Memory B cell (primary cell): Measurements from ENCODE around the gene KRT3.

Experiments used
- ATAC-seq: fragments of 150-1000 bp; cut with Tn5 transposase; 2 replicates; pipeline ENCODE4 v1.10.0; 2021; ENCODE audit warnings: low read depth, mild to moderate bottlenecking, moderate library complexity
- DNase-seq, 2 donors: peaks; one replicate each; pipeline ENCODE4 v3.0.0; 2022; ENCODE audit warnings: low spot score in 2 of 2
- H3K27ac Mint-ChIP-seq: one replicate; pipeline ENCODE4 v1.8.0; 2022; ENCODE audit warnings: mild to moderate bottlenecking, moderate library complexity, mixed read lengths
- H3K27me3 Mint-ChIP-seq: one replicate; pipeline ENCODE4 v1.8.0; 2022; ENCODE audit warnings: mixed read lengths
- H3K36me3 Mint-ChIP-seq: one replicate; pipeline ENCODE4 v1.8.0; 2022; ENCODE audit warnings: mild to moderate bottlenecking, mixed read lengths
- H3K4me1 Mint-ChIP-seq: one replicate; pipeline ENCODE4 v1.8.0; 2022; ENCODE audit warnings: mixed read lengths
- H3K4me3 Mint-ChIP-seq: one replicate; pipeline ENCODE4 v1.8.0; 2022; ENCODE audit warnings: mild to moderate bottlenecking, moderate library complexity, mixed read lengths
- H3K9me3 Mint-ChIP-seq: one replicate; pipeline ENCODE4 v1.8.0; 2022; ENCODE audit warnings: mixed read lengths

Gene KRT3

DNA sequence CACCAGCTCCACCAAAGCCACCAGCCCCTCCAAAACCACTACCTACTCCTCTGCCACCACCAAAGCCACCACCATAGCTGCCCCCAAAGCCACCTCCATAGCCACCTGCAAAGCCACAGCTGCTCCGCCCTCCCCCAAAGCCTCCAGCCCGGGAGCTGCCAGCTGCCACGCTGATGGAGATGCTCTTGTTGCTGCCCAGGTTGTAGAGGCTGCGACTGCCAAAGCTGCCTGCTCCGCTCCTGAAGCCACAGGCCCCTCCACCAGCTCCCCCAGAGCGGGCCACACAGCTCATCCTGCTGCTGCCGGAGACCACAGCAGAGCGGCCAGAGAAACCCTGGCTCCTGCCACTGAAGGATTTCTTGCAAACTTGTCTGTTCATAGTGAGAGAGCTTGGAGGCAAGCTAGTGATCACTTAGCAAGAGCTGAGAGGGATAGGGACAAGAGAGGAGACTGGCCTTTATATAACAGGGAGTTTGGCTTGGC, 19.0 kb downstream of the KRT3 start, which contains the start of gene KRT76:
Gene KRT76, minus strand, starts transcription at position 433 of the 483 bp plus-strand sequence. Its CDS starts 54 bp downstream, at position 379.
- H3K9me3 Mint-ChIP-seq = no peaks in the 10 kb centered on the region
- no peak for ATAC-seq
- H3K36me3 Mint-ChIP-seq = no peaks in the 10 kb centered on the region
- peaks cover 11% of the 10 kb centered on the region for H3K27me3 Mint-ChIP-seq
- no peak within 1 kb of the TSS for H3K27ac Mint-ChIP-seq
- no peak within 1 kb of the TSS for H3K4me3 Mint-ChIP-seq
- DNase-seq = no peak
- H3K4me1 Mint-ChIP-seq = no peaks in the 10 kb centered on the region

DNA sequence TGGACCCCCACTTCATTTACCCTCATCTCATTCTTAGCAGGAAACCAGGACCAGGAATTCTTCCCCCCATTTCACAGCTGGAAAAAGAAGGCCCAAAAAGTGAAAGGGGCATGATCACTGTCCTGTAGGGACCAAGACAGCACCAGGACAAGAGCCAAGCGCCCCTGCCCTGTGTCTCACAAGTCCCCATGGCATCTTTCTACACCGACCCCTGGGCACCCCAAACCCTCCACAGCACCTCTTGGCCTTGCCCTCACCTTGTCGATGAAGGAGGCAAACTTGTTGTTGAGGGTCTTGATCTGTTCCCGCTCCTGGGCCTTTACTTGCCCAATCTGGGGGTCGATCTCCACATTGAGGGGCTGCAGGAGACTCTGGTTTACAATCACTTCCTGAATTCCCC, 19.5 kb downstream of the KRT3 start:
- ATAC-seq = no peak
- no peaks in the 10 kb centered on the region for H3K4me1 Mint-ChIP-seq
- DNase-seq = no peak
- no peaks in the 10 kb centered on the region for H3K36me3 Mint-ChIP-seq
- no peaks in the 10 kb centered on the region for H3K9me3 Mint-ChIP-seq
- H3K4me3 Mint-ChIP-seq = no peak overlapping the region
- H3K27ac Mint-ChIP-seq = no peak overlapping the region
- peaks cover 9% of the 10 kb centered on the region for H3K27me3 Mint-ChIP-seq

DNA sequence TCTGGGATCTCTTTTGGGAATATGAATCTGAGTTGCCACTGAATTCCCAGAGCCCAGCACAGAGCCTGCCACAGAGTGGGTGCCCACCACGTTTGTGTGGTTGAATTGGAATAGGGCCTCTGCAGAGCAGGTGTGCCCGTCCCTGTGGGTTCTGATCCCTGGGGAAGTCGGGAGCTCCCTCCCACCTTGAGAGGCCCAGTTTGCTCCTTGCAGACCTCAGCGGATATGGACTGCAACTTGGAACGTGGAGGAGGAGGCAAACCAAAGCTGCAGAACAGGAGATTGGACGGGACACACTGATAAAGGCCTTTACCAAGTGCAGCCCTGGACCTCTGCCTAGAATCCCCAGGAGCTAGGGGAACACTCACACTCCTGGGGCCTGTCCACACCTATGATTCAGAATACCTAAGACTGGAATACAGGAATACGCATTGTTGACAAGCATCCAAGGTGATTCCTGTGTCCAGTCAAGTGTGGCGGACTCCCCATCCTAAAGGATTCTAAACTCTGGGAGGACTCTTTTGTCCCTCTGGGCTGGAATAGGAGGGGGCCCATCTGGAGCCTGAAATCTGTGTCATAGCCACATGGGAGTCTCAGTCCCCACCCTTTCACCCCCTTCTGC, 21.2 kb downstream of the KRT3 start:
- Mint-ChIP-seq H3K9me3 (no peaks in the 10 kb centered on the region), H3K36me3 (no peaks in the 10 kb centered on the region), H3K4me3 (no peak overlapping the region), H3K27ac (no peak overlapping the region), H3K4me1 (no peaks in the 10 kb centered on the region), H3K27me3 (peaks cover 16% of the 10 kb centered on the region)
- no peak for DNase-seq
- no peak for ATAC-seq

DNA sequence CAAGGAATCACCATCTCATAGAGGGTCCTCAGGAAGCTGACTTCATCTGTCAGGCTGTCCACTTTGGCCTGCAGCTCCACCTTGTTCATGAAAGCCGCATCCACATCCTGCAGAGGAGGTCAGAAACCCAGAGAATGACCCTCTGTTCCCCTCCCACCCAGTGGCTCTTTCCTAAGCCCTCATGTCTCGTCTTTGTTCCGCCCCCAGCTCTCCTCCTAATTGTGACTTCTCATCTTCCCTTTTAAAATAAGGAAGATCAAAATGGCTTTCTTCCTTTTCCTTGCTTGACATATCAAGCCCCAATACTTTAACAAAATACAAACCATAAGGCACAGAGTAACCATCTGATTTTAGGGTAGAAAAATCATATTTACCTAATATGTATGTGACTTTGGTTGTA, 23.1 kb downstream of the KRT3 start:
- H3K4me3 Mint-ChIP-seq = no peak overlapping the region
- H3K9me3 Mint-ChIP-seq = no peaks in the 10 kb centered on the region
- ATAC-seq (no peak), DNase-seq (no peak)
- H3K36me3 Mint-ChIP-seq = no peaks in the 10 kb centered on the region
- H3K4me1 Mint-ChIP-seq = no peaks in the 10 kb centered on the region
- H3K27me3 Mint-ChIP-seq = peaks cover 17% of the 10 kb centered on the region
- no peak overlapping the region for H3K27ac Mint-ChIP-seq

DNA sequence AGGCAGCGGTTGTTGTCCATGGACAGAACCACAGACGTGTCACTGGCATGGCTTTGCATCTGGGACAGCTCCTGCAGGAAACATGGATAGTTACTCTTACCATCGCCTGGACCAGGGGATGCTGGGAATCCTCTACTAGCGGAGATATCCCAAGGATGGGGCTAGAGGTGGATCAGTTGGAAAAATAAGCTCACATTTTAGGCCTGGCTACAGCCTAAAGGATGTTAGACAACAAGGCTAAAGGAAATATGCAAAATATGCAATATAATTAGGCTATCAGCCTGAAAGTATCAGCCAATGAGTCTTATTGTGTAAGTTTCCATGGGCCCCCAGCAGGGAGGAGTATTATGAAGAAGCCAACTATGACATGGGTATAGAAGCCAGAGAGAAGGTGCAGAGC, 23.7 kb downstream of the KRT3 start:
- peaks cover 15% of the 10 kb centered on the region for H3K27me3 Mint-ChIP-seq
- DNase-seq (no peak), ATAC-seq (no peak)
- no peak overlapping the region for H3K4me3 Mint-ChIP-seq
- H3K36me3 Mint-ChIP-seq = no peaks in the 10 kb centered on the region
- H3K4me1 Mint-ChIP-seq = no peaks in the 10 kb centered on the region
- no peak overlapping the region for H3K27ac Mint-ChIP-seq
- no peaks in the 10 kb centered on the region for H3K9me3 Mint-ChIP-seq

DNA sequence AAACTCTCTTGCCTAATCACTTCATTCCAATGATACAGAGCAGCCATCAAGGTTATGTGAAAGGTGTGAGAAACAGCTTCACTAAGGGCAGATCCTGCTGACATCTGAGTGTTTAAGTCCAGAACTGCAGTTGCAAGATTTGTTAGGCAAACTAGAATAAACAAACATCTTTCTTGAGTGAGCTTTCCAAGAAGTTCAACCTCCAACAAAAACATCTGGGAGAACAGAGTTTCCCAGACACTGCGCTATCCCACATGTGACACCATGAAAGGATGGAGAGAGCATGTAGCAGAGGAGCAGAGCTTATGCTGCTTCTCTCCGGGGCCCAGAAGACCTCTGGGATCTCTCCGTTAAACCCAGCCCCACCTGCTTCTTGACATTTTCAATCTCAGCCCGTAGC, 24.4 kb downstream of the KRT3 start:
- no peaks in the 10 kb centered on the region for H3K4me1 Mint-ChIP-seq
- H3K27me3 Mint-ChIP-seq = peaks cover 13% of the 10 kb centered on the region
- DNase-seq (no peak), ATAC-seq (no peak)
- H3K27ac Mint-ChIP-seq = no peak overlapping the region
- no peaks in the 10 kb centered on the region for H3K9me3 Mint-ChIP-seq
- H3K36me3 Mint-ChIP-seq = no peaks in the 10 kb centered on the region
- no peak overlapping the region for H3K4me3 Mint-ChIP-seq

DNA sequence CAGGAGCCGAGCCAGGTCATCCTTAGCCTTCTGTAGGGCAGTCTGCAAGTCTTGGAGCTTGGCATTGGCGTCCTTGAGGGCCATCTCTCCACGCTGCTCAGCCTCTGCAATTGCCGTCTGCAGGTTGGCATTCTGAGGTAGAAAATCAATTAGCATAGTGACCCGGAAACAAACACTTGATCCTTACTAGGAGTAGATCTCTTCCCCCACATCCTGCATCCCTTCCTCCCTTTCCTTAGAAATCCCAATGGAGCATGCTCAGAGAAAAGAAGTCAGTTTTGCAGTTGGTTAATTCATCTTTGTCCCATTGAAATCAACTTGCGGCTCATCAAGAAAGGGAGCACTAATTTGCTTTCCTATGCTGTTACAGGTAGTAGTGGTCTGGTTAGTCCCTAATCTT, 24.8 kb downstream of the KRT3 start:
- H3K9me3 Mint-ChIP-seq = no peaks in the 10 kb centered on the region
- no peaks in the 10 kb centered on the region for H3K4me1 Mint-ChIP-seq
- peaks cover 16% of the 10 kb centered on the region for H3K27me3 Mint-ChIP-seq
- no peak for ATAC-seq
- no peak overlapping the region for H3K27ac Mint-ChIP-seq
- no peaks in the 10 kb centered on the region for H3K36me3 Mint-ChIP-seq
- no peak overlapping the region for H3K4me3 Mint-ChIP-seq
- no peak for DNase-seq

DNA sequence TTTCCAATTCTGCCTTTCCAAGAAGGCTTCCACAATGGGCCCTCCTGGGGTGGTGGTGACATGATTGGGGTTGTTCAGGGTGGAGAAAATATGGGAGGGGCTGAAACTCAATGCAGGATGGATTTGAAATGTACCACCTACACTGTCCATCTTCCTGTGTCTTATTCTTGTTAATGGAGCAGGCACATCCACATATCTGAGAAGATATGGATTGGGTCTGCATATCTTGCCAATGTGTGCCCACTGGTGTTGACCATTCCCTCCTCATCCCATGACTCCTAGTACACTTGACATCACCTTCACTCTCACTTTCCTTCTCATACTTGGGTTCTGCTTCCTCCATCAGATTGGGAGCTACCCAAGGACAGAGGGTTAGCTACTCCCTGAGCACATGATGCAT, 26.0 kb downstream of the KRT3 start:
- Mint-ChIP-seq H3K36me3 (no peaks in the 10 kb centered on the region), H3K9me3 (no peaks in the 10 kb centered on the region), H3K27ac (no peak overlapping the region), H3K4me3 (no peak overlapping the region), H3K4me1 (no peaks in the 10 kb centered on the region), H3K27me3 (peaks cover 16% of the 10 kb centered on the region)
- no peak for ATAC-seq
- DNase-seq = no peak

DNA sequence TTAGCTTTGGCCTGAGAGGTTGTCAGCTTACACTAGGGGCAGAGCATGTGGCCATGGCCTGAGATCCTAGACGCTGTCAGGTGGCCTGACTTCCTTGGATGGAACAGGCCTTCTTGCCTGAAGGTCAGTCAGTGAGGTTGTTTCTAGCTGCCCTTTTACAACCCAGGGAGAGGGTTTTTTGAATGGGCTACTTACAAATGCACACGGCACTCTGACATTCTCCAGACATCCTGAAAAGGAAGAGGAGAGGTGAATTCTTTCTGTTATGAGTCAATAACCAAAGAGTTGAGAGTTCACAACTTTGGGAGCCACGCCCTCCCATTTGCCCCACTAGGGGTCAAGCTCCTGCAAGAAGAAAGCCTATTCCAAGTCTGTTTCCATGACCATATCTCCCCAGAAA, 26.6 kb downstream of the KRT3 start:
- Mint-ChIP-seq H3K27me3 (peaks cover 16% of the 10 kb centered on the region), H3K9me3 (no peaks in the 10 kb centered on the region), H3K4me1 (no peaks in the 10 kb centered on the region), H3K27ac (no peak overlapping the region), H3K36me3 (no peaks in the 10 kb centered on the region), H3K4me3 (no peak overlapping the region)
- DNase-seq = no peak
- ATAC-seq = no peak

DNA sequence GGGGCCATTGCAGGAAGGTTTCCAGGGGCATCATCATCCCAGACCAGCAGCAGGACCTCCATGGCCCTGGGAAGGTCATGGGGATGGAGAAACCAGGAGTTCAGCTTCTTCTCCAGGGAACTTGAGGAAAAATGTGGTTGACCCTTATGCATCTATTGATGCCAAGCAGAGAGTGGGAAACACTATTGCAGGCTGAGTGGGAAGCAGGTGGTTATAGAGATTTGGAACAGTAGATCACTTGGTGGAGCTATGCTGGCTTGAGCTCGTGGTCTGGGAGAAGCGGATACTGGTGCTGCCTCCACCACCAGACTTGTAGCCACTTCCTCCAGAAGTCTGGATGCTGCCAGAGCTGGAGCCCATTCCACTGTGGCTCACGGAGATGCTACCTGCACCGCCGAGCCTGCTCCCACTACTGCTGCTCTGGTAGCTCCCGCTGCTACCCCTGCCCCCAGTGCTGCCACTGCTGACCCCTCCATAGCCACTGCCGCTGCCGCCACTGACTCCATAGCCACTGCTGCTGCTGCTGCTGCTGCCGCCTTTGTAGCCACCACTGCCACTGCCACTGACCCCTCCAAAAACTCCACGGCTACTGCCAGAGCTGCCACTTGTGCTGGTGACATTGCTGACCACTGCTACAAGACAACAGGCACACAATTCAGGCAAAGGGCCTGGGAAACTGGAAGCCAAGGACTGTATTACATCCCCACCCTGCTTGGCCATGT, 27.3 kb downstream of the KRT3 start:
- Mint-ChIP-seq H3K4me3 (no peak overlapping the region), H3K27me3 (peaks cover 16% of the 10 kb centered on the region), H3K9me3 (no peaks in the 10 kb centered on the region), H3K36me3 (no peaks in the 10 kb centered on the region), H3K27ac (no peak overlapping the region), H3K4me1 (no peaks in the 10 kb centered on the region)
- DNase-seq (no peak), ATAC-seq (no peak)

DNA sequence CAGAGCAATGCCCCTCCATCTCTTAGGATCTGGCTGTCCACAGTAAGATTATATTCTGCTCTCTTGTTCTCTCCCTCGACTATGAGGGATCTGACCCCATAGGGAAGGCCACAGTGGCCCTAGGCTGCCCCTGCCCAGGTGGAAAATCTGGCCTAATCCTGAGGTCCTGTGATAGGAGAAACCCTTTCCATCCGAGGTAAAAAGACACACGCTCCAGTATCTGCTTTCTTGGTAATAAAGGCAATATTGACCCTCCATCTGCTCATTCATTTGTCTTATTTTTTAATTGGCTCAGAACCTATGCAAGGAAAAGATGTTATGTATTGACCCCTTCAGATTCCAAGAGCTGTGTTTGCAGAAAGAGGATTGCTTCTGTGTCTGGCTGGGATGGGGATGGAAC, 28.5 kb downstream of the KRT3 start:
- Mint-ChIP-seq H3K27me3 (peaks cover 16% of the 10 kb centered on the region), H3K9me3 (no peaks in the 10 kb centered on the region)

DNA sequence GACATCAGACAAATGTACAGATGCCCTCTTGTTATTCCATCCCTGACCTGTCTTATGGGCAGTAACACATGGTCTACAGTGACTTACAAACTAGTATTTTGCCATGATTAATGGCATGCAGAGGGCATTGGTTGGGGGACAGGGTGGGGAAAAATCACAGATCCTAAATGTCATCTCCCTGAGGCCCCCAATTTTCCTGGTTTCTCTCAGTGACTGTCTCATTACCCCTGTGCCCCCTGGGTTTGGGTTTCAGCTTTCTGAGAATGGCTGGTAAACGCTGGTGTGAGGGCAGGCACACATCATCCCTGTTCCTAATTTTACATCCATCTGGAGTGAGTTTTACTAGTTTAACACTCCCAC, 28.9 kb downstream of the KRT3 start:
- Mint-ChIP-seq H3K9me3 (no peaks in the 10 kb centered on the region), H3K36me3 (no peaks in the 10 kb centered on the region), H3K27ac (no peak overlapping the region), H3K4me3 (no peak overlapping the region), H3K4me1 (no peaks in the 10 kb centered on the region), H3K27me3 (peaks cover 16% of the 10 kb centered on the region)
- ATAC-seq (no peak), DNase-seq (no peak)

More for the DNA sequence above, 28.5 kb downstream of the KRT3 start:
- Mint-ChIP-seq H3K27ac (no peak overlapping the region), H3K4me1 (no peaks in the 10 kb centered on the region), H3K36me3 (no peaks in the 10 kb centered on the region), H3K4me3 (no peak overlapping the region)
- ATAC-seq (no peak), DNase-seq (no peak)

DNA sequence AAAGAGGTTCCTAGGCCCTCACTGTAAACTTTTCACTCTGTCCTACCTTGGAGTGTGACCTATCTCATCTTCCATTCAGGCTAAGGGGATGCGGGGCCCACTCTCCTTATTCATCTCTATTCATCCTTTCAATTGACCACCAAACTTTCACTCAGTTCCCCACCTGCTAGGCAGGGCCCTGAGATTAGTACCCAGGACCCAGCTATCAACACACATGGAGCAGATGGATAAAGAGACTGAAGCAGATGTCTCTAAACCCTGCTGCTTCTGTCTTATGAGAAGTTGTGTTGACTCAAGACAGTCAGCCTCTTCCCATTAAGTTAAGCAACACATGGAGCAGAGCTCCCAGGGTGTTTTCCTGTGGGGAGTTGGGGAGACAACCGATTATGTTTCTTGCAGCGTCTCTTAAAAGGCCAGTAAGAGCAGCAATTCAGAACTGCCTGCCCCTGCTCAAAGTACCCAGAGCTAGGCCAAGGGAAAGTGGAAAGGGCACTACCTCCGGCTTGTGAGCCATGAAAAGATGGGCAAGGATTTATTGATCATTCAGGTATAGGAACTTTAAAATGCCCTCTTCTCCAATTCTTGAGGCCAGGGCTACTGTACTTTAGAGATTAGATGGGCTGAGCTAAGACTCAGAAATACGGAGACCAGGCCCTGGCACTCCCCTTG, 29.4 kb downstream of the KRT3 start:
- Mint-ChIP-seq H3K27me3 (peaks cover 16% of the 10 kb centered on the region), H3K4me3 (no peak overlapping the region), H3K4me1 (no peaks in the 10 kb centered on the region), H3K27ac (no peak overlapping the region), H3K36me3 (no peaks in the 10 kb centered on the region), H3K9me3 (no peaks in the 10 kb centered on the region)
- no peak for ATAC-seq
- DNase-seq = no peak

DNA sequence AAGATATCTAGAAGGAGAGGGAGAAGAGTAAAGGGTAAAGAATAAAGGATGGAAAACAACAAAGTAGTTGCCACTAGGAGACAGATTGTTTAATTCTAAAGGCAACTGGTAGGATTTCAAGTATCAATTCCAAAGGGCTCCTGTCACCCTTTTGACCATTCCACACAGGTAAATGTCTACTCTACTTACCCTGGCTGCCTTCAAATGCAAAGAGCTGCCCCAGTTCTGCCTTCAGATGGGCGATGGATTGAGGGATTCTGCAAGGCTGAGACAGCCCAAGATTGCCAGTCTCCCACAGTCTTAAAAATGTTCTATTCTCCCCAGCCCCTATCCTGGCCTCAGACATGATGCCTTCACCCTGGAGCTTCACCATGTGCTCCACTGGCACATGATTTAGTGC, 30.2 kb downstream of the KRT3 start:
- Mint-ChIP-seq H3K27ac (no peak overlapping the region), H3K4me3 (no peak overlapping the region), H3K9me3 (peaks cover 3% of the 10 kb centered on the region), H3K27me3 (peaks cover 13% of the 10 kb centered on the region), H3K36me3 (no peaks in the 10 kb centered on the region), H3K4me1 (no peaks in the 10 kb centered on the region)
- no peak for DNase-seq
- no peak for ATAC-seq
